ENCODE data around the gene POLR1B.
"Not testable (repeated sequence)": the region's sequence is repeated elsewhere in the genome, so short reads cannot be mapped to it uniquely, and the experiment has no call there.

The POLR1B gene

GRCh38 chr2:112529757-112530156, 12.5 kb upstream of the POLR1B start:
- DNase-seq (ENCODE audit: low read depth) = no peak
- no peak for TF ChIP-seq CTCF (IDR thresholded peaks at IDR 0.05; ENCODE audit: control insufficient read depth, insufficient read depth, low read depth, low read length, missing control alignments)
- no peak overlapping the region for H3K4me3 ChIP-seq (ENCODE audit: control insufficient read depth, low read depth, low read length)

GRCh38 chr2:112530728-112531127, 11.5 kb upstream of the POLR1B start:
- TF ChIP-seq CTCF (IDR thresholded peaks at IDR 0.05; ENCODE audit: control insufficient read depth, insufficient read depth, low read depth, low read length, missing control alignments) = no peak
- H3K4me3 ChIP-seq (ENCODE audit: control insufficient read depth, low read depth, low read length) = no peak overlapping the region
- DNase-seq (ENCODE audit: low read depth) = no peak

GRCh38 chr2:112534826-112535225, 7.4 kb upstream of the POLR1B start:
- no peak for TF ChIP-seq CTCF (IDR thresholded peaks at IDR 0.05; ENCODE audit: control insufficient read depth, insufficient read depth, low read depth, low read length, missing control alignments)
- DNase-seq (ENCODE audit: low read depth) = no peak

GRCh38 chr2:112536665-112537064, 5.6 kb upstream of the POLR1B start:
- H3K4me3 ChIP-seq (ENCODE audit: control insufficient read depth, low read depth, low read length); DNase-seq (ENCODE audit: low read depth): not testable (repeated sequence)

More at GRCh38 chr2:112534826-112535225, 7.4 kb upstream of the POLR1B start:
- no peak overlapping the region for H3K4me3 ChIP-seq (ENCODE audit: control insufficient read depth, low read depth, low read length)

- DNase-seq (ENCODE audit: low read depth) = no peak
- no peak for TF ChIP-seq CTCF (IDR thresholded peaks at IDR 0.05; ENCODE audit: control insufficient read depth, insufficient read depth, low read depth, low read length, missing control alignments)
- H3K4me3 ChIP-seq (ENCODE audit: control insufficient read depth, low read depth, low read length) = no peak overlapping the region
Measured at GRCh38 chr2:112539306-112539705, 3.0 kb upstream of the POLR1B start.

GRCh38 chr2:112540906-112541305, 1.4 kb upstream of the POLR1B start:
- DNase-seq (ENCODE audit: low read depth) = no peak
- H3K4me3 ChIP-seq (ENCODE audit: control insufficient read depth, low read depth, low read length) = no peak overlapping the region
- no peak for TF ChIP-seq CTCF (IDR thresholded peaks at IDR 0.05; ENCODE audit: control insufficient read depth, insufficient read depth, low read depth, low read length, missing control alignments)

- H3K4me3 ChIP-seq (ENCODE audit: control insufficient read depth, low read depth, low read length) = peak overlapping the region; percentile 97
- no peak for DNase-seq (ENCODE audit: low read depth)
- TF ChIP-seq CTCF (IDR thresholded peaks at IDR 0.05; ENCODE audit: control insufficient read depth, insufficient read depth, low read depth, low read length, missing control alignments) = no peak
Measured at GRCh38 chr2:112541315-112542122, 746 bp upstream of the POLR1B start.
